Fibroblast of mammary gland (primary cell): ENCODE results near the gene BTN1A1.

ENCODE experiments used
- DNase-seq: peaks from one replicate; pipeline ENCODE4 v3.0.0-alpha.2; 2010; ENCODE audit warnings: low read depth
- H3K4me3 ChIP-seq: 2 replicates; pipeline ENCODE4 v1.5.1; 2011; ENCODE audit warnings: low read depth, mild to moderate bottlenecking, low read length, moderate library complexity; ENCODE audit not compliant: control insufficient read depth
- CTCF ChIP-seq: conservative IDR thresholded peaks from 2 replicates; pipeline ENCODE4 v1.5.1; 2011; ENCODE audit warnings: low read depth, low read length, inconsistent platforms; ENCODE audit not compliant: control insufficient read depth, insufficient read depth

BTN1A1 gene

DNA sequence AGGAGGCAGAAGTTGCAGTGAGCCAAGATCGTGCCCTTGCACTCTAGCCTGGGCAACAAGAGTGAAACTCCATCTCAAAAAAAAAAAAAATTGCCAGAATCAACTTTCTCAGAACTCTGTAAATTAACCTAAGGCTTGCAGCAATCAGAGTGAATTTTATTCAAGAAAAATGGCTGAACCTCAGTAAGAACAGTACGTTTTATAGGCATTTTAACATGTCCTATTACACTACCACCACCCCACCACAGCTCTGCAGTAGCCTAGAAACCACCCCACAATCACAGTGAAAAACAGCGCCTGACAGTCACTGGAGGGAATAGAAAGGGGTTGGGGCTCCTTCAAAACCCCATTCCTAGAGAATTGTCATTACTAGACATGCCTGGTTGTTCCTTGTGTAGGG is 16.4 kb upstream of the BTN1A1 start:
- TF ChIP-seq CTCF, result no peak
- no peak overlapping the region for H3K4me3 ChIP-seq
- DNase-seq, result no peak

DNA sequence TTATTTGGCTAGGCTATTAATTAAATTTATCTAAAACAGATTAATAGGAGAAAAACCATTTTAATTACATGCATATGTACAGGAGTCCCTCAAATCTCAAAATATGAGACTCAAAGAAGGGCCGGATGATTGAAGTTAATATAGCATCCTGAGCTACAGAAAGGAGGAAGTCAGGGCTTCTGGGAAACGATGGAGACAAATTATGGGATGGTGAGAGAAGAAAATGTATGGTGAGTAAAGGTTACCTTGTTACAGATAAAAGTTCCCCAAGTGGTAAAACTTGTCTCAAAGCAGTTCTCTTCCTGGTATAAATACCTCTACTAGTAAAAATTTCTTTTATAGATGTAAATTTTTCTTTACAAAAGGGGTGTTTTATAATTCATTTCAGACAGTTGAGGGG is 15.9 kb upstream of the BTN1A1 start:
- TF ChIP-seq CTCF, result no peak
- no peak for DNase-seq

DNA sequence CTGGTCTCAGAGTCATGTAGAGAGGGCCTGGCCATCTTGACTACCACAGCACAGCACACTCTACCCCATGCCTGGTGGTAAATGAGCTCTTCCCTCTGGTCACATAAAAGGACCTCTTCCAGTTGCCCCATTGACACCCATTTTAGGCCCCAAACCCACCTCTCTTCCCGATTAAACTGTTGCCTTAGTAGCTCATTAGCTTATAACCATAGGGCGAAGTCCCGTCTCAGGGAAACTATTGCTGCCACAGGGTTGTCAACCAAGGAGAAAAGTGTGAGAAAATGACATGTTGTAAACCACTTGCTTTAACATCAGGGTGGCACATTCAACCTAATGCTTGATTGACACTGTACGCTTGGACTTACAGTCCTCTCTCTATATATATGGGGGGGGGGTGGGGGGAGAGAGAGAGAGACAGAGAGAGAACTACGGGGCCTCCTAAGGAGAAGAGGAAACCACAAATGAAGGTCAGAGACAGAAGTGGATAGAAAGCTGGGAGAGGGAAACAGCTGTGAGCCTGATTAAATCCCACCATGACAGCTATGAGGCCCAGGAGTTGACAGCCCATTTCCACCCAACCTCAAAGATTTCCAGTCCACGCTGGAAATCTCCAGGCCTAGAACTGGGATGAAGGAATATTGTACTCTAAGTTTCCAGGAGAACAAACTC is 14.9 kb upstream of the BTN1A1 start:
- DNase-seq, result no peak
- no peak overlapping the region for H3K4me3 ChIP-seq
- TF ChIP-seq CTCF, result no peak

More for the DNA sequence above, 15.9 kb upstream of the BTN1A1 start:
- H3K4me3 ChIP-seq, result no peak overlapping the region

- no peak for DNase-seq
- H3K4me3 ChIP-seq, result no peak overlapping the region
- no peak for TF ChIP-seq CTCF
Measured at GRCh38 chr6:26486358-26486757, 13.7 kb upstream of the BTN1A1 start.

DNA sequence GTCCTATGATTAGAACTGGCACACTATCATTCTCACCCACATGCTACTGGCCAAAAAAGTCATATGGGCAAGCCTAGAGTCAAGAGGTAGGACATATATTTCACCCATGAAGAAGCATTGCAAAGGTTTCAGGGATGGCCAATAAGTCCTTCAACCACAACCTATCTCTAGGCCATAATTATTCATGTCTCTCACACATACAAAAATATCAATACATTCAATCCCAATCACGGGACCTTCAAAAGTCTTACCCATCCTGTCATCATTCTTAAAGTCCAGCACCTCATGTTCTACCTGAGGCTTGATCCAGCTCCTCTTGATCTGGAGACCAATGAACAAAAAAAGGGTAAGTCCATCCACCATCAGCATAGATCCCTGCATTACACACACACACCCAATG is 12.6 kb upstream of the BTN1A1 start:
- no peak for DNase-seq
- TF ChIP-seq CTCF, result no peak
- no peak overlapping the region for H3K4me3 ChIP-seq

- DNase-seq, result no peak
- no peak for TF ChIP-seq CTCF
- no peak overlapping the region for H3K4me3 ChIP-seq
Measured at GRCh38 chr6:26489996-26490964, 9.8 kb upstream of the BTN1A1 start.
